AG09319 (cell line): ENCODE results near the gene SLAMF7.
"Not testable (repeated sequence)": the region's sequence is repeated elsewhere in the genome, so short reads cannot be mapped to it uniquely, and the experiment has no call there.

Experiments
- DNase-seq: peaks from one replicate; pipeline ENCODE4 v3.0.0-alpha.2; 2010; ENCODE audit warnings: low read depth; ENCODE audit errors: extremely low read depth
- CTCF ChIP-seq: IDR thresholded peaks from 2 replicates; pipeline ENCODE4 v1.5.1; 2011; ENCODE audit warnings: low read depth, mild to moderate bottlenecking, inconsistent platforms, low read length, moderate library complexity

The SLAMF7 gene

GRCh38 chr1:160777486-160778089 lies 38.5 kb downstream of the SLAMF7 start:
- TF ChIP-seq CTCF: no peak; the same call in 1 of the 2 replicates
- DNase-seq: no peak

DNA sequence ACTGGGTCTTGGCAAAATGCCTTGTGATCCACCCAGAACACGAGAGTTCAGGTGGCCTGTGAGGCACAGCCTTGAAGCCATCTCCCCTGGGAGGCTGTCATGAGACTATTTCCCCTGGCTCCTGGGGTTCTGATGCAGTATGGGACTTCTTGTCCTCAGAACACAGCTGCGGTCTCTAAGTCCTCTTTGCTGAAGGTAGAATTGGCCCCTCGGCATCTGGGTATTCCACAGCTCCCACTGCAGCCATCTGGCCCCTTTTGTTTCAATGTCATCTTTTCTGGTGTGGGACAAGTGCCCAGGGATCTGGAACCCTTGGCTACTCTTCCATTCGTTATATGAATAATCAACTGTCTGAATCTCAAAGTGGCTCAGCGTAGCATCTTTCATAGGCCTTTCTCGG lies 39.9 kb downstream of the SLAMF7 start:
- no peak for DNase-seq
- TF ChIP-seq CTCF: no peak

GRCh38 chr1:160779626-160780397 lies 40.8 kb downstream of the SLAMF7 start:
- no peak for DNase-seq
- no peak; the same call in none of the 2 replicates for TF ChIP-seq CTCF

DNA sequence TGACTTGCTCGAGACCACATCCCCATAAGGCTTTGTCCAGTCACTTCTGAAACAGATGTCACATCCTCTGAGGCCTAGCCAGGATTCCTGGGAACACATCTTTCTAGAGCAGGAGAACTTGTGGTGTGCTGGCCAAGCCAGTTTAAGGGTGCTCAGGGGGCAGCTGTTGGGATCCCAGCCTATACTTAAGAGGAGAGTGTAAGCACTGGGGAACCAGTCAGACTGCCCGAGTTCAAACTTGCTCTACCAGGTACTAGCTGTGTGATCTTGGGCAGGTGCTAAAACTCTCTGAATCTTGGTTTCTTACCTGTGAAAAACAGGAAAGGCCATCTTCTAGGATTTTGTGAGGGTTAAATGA lies 41.3 kb downstream of the SLAMF7 start:
- TF ChIP-seq CTCF: no peak
- no peak for DNase-seq

DNA sequence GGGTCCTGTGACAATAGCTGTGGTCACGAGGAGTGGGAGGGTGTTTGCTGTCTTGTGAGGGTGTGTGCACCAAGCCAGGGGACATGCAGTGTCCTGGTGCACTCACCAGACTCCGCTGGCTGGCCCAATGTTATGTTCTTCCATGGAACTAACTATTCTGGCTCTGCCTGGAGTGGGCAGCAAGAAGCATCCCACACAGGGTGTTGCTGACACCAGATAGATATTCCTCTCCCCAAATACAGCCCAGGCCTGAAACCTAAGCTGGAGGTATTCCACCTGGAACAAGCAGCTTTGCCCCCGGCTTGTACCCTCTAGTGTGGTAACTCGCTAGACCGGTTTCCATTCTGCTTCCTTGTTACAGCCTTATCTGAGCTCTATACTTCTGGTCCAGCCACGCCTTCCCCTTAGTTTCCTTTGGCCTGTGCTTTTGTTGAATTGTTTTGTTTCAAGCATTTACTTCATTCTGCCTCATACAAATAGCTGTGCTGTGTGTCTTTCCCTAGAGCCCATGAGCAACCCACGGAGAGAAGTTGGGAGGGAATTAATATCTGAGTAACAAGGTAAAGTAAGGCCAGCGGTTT lies 42.2 kb downstream of the SLAMF7 start:
- no peak for DNase-seq
- TF ChIP-seq CTCF: no peak

DNA sequence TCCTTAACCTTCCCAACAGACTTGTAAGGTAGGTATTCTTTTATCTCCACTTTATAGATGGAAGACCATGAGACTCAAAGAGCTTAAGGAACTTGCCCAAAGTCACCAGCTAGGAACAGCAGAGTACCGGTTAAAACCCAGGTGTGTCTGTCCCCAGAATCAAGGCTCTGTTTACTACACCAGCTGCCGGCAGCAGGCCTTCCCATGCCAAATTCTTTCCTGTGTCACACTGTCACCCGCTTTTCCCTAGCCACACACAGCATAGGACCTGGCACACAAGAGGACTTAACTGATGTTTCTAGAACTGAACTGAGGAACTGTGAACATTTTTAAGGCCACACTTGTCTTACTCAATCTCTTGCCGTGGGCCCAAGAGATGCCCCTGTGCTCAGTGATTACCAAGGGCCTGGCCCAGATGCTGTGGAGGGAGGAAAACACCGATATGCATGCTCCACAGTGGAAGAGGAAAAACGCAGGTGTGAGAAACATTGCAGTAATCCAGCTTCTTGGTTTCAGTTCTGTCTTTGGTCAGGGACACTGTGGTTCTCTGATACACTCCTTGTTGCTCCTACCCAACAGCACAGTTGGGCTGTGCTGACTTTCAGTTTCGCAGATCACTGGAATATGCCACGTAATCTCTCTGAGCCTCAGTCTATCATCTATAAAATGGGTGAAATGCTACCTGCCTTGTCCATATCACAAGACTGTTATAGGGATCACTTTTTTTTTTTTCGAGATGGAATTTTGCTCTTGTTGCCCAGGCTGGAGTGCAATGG lies 43.1 kb downstream of the SLAMF7 start:
- no peak for TF ChIP-seq CTCF
- no peak for DNase-seq

DNA sequence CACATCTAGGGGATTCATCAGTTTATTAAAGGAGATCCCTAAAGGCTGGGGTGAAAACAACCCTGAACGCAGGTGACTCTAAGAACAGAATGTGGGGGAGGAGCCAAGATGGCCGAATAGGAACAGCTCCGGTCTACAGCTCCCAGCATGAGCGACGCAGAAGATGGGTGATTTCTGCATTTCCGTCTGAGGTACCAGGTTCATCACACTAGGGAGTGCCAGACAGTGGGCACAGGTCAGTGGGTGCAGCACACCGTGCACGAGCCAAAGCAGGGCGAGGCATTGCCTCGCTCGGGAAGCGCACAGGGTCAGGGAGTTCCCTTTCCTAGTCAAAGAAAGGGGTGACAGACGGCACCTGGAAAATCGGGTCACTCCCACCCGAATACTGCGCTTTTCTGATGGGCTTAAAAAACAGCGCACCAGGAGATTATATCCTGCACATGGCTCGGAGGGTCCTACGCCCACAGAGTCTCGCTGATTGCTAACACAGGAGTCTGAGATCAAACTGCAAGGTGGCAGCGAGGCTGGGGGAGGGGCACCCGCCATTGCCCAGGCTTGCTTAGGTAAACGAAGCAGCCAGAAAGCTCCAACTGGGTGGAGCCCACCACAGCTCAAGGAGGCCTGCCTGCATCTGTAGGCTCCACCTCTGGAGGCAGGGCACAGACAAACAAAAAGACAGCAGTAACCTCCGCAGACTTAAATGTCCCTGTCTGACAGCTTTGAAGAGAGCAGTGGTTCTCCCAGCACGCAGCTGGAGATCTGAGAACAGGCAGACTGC lies 44.1 kb downstream of the SLAMF7 start:
- not testable (repeated sequence) for DNase-seq
